ENCODE measurements around the gene PPIP5K2.

PPIP5K2 gene

DNA sequence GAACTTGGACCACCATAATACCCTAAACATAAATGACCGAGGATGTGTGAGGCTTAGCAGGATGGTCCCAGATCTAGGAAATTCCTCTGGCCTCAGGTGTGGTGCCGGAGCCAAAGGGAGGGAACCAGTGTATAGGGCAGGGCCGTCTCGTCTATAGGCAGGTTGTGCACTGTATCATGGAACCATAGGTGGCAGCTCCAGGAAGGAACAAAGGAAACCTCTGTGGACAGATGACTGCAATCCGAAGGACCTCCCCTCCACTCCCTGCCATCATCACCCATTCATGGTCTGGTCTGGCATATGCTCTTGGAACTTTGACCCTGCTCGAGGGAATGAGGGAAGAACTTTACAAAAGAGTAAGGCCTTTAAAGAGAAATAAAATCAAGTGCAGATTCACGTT lies 135.6 kb downstream of the PPIP5K2 start:
- DNase-seq, result no peak

DNA sequence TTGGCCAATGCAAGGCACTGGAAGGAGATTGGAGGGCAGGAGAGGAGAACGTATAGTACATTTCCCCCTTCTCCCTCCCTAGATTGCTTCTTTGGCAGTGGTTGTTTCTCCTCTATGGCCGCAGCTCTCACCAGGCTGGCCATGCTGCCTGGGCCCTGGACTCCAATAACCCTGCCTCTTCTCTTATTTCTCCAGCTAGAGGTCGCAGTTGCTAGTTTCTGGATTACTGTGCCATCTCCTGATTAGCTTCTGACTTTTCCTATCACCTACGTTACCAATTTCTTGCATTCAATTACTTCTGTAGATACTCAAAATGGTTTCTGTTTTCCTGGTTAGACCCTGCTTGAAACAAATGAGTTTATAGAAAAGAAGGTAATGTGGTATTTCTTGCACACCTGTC lies 136.1 kb downstream of the PPIP5K2 start:
- no peak for DNase-seq

DNA sequence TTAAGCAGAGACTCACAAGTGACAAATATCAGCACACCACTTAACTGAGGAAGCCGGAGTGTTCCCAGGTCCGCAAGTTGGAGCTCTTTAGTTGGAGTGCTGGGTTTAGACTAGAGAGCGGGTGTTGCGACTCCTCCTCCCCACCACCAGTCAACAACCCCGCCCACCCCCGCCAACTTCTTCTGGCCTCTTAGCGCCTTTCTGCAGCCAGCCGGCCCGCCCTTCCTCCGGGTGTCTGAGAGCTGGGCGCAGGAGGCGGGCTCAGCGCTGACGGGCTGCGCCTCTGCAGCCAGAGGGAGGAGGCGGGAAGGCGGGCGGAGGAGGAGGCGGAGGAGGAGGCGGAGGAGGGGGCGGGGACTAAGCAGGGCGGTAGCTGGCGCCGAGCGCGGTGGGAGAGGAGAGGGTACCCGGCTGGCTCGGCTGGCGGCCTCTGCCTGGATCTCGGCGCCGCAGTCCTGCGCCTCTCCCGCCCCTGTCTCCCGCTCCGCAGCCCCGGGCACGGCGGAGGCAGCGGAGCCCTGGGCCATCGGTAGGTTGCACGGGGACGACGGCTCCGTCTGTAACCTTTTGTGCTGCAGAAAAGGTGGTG lies 138.4 kb downstream of the PPIP5K2 start, which contains the start of gene MACIR:
Gene MACIR, plus strand, starts transcription at position 396 of the 589 bp plus-strand sequence. CDS start 17,157 bp downstream, outside the sequence.
- peak; percentile 99 for DNase-seq

DNA sequence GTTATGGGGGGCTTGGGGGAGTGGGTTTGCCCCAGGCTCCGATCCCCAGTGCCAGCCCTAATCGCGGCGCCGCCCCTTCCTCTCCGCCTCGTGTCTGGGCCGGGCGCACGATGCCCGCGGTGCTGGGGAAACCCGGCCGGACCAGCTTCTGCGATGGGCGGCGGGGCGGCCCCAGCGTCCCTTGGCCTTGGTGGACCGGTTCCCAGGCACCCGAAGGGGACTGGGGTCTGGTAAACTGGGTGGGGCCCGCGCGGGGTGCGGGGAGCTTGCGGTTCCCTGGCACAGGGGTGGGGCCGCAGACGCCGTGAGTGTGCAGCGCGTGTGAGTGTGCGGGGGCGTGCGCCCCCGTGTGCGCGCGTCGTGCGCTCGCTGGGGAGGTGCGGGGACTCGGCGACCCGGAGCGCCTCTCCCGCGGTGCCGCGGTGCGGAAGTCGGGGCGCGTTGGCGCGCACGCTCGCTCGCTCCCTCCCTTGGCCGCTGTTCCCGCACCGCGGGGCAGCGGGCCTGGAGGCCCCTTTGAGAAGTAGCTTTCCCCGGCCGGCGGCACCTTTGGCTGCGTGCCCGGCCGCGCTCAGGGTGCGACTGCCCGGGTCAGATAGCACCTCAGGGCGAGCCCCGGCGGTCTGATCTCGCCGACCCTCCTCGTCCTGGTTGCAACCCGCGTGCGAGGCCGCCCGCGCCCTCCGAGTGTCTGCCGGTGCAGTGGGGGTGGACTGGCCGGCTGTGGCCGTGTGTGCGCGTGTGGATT lies 139.0 kb downstream of the PPIP5K2 start:
- DNase-seq, result peak; percentile 45

DNA sequence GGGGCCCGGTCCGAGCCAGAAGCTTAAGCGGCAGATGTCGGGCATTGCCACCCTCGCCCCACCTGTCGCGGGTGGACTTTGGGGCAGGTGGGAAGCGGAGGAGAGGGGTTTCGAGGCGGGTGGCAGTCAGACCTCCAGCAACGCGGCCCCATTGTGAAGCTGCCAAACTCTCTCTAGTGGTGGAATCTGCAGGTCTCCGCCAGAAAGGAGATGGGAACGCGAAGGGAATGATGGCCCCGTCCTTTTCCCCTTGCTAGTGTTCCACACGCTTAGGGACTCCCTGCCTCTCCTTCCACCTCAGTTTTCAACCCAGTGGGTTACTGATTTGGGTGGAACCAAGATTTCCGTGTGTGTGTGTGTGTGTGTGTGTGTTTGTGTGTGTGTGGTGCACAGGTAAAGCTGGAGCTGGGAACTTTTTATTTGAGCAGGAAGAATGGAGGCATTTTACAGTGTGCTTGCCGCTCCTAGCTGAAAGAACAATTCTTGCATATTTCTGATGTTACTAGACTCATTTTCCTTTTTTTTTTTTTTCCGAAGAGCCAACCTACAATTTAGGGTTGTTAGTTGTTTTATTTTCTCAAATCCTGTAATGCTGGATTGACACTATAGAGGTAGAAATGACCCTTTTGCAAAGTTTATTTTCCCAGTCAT lies 139.7 kb downstream of the PPIP5K2 start:
- no peak for DNase-seq

DNA sequence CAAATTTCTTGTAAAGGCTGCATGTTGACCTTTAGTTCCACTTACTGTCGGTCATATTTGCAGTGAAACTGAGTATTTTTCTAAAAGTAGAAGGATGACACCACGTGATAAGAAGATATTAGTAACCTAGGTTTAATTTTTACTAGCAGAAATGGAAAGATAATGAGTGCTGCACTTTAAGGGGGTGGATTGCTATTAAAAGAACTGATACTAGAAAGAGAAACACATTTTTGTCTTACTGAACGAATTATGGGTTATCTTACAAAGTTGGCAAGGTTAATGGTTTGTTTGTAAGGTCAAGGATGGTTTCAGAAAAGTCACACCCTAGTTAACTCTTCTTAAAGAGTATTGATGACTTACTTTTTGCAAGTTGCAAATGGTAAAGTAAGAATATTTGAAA lies 140.8 kb downstream of the PPIP5K2 start:
- DNase-seq, result no peak
